H9 (cell line): ENCODE measurements around the gene LACRT. TPM values are rescaled to one million over a fixed set of nuclear protein-coding genes. Genes with fewer than 3 reads are reported as not detected.

Source experiments
- DNase-seq: peaks from one replicate; pipeline ENCODE4 v3.0.0-alpha.2; 2017
- H2AFZ ChIP-seq: one replicate; pipeline ENCODE4 v1.6.1; 2013; ENCODE audit warnings: mild to moderate bottlenecking, low read length, control low read depth, moderate library complexity
- H2AK5ac ChIP-seq: 2 replicates; pipeline ENCODE4 v1.6.1; 2013; ENCODE audit warnings: low read length, control low read depth, mixed read lengths; ENCODE audit not compliant: insufficient read length
- H2BK120ac ChIP-seq: one replicate; pipeline ENCODE4 v1.6.1; 2013; ENCODE audit warnings: low read depth, mild to moderate bottlenecking, low read length, control low read depth, inconsistent platforms; ENCODE audit not compliant: poor library complexity, severe bottlenecking
- H2BK12ac ChIP-seq: 2 replicates; pipeline ENCODE4 v1.6.1; 2013; ENCODE audit warnings: low read length, control low read depth, mixed read lengths, low read depth; ENCODE audit not compliant: insufficient read length
- H2BK15ac ChIP-seq: 2 replicates; pipeline ENCODE4 v1.6.1; 2013; ENCODE audit warnings: low read depth, low read length, control low read depth
- H2BK20ac ChIP-seq: one replicate; pipeline ENCODE4 v1.6.1; 2013; ENCODE audit warnings: low read depth, mild to moderate bottlenecking, low read length, control low read depth, inconsistent platforms; ENCODE audit not compliant: poor library complexity, severe bottlenecking
- H2BK5ac ChIP-seq: 2 replicates; pipeline ENCODE4 v1.6.1; 2013; ENCODE audit warnings: low read length, control low read depth, mixed read lengths; ENCODE audit not compliant: insufficient read length
- H3K14ac ChIP-seq: 2 replicates; pipeline ENCODE4 v1.6.1; 2013; ENCODE audit warnings: low read length, control low read depth; ENCODE audit not compliant: insufficient read depth
- H3K18ac ChIP-seq: 2 replicates; pipeline ENCODE4 v1.6.1; 2013; ENCODE audit warnings: low read depth, mild to moderate bottlenecking, mixed read lengths, low read length, control low read depth; ENCODE audit not compliant: insufficient read length
- H3K23ac ChIP-seq: 2 replicates; pipeline ENCODE4 v1.6.1; 2013; ENCODE audit warnings: low read length, control low read depth, mixed read lengths, low read depth; ENCODE audit not compliant: insufficient read length
- H3K23me2 ChIP-seq: 2 replicates; pipeline ENCODE4 v1.6.1; 2013; ENCODE audit warnings: low read depth, mild to moderate bottlenecking, mixed read lengths, low read length, control low read depth; ENCODE audit not compliant: insufficient read length, poor library complexity, severe bottlenecking
- H3K27ac ChIP-seq: 2 replicates; pipeline ENCODE4 v1.5.1; 2013; ENCODE audit warnings: low read length, control low read depth, mixed read lengths, low read depth; ENCODE audit not compliant: insufficient read length
- H3K27me3 ChIP-seq: 2 replicates; pipeline ENCODE4 v1.6.1; 2013; ENCODE audit warnings: low read length, control low read depth, inconsistent platforms; ENCODE audit not compliant: insufficient read depth
- H3K4ac ChIP-seq: 2 replicates; pipeline ENCODE4 v1.6.1; 2013; ENCODE audit warnings: low read depth, mild to moderate bottlenecking, control low read depth, inconsistent platforms, low read length, moderate library complexity
- H3K4me1 ChIP-seq: 2 replicates; pipeline ENCODE4 v1.6.1; 2013; ENCODE audit warnings: low read length, control low read depth, inconsistent platforms; ENCODE audit not compliant: insufficient read depth
- H3K4me2 ChIP-seq: 2 replicates; pipeline ENCODE4 v1.6.1; 2013; ENCODE audit warnings: low read length, control low read depth, mixed read lengths; ENCODE audit not compliant: insufficient read length, insufficient read depth
- H3K56ac ChIP-seq: 2 replicates; pipeline ENCODE4 v1.6.1; 2013; ENCODE audit warnings: low read depth, mild to moderate bottlenecking, mixed read lengths, low read length, control low read depth; ENCODE audit not compliant: insufficient read length
- H3K79me1 ChIP-seq: 2 replicates; pipeline ENCODE4 v1.6.1; 2013; ENCODE audit warnings: low read depth, mild to moderate bottlenecking, moderate library complexity, low read length, control low read depth, inconsistent platforms; ENCODE audit not compliant: insufficient read depth, poor library complexity, severe bottlenecking
- H3K79me2 ChIP-seq: 2 replicates; pipeline ENCODE4 v1.6.1; 2013; ENCODE audit warnings: low read length, control low read depth, inconsistent platforms; ENCODE audit not compliant: insufficient read depth
- H3K9ac ChIP-seq: 2 replicates; pipeline ENCODE4 v1.6.1; 2013; ENCODE audit warnings: low read length, control low read depth, mixed read lengths; ENCODE audit not compliant: insufficient read length; ENCODE audit errors: extremely low read depth
- H3K9me3 ChIP-seq: one replicate; pipeline ENCODE4 v1.6.1; 2013; ENCODE audit warnings: low read depth, low read length, inconsistent platforms; ENCODE audit not compliant: control insufficient read depth
- H3T11ph ChIP-seq: one replicate; pipeline ENCODE4 v1.6.1; 2013; ENCODE audit warnings: mild to moderate bottlenecking, low read length, control low read depth, inconsistent platforms
- H4K20me1 ChIP-seq: one replicate; pipeline ENCODE4 v1.6.1; 2013; ENCODE audit not compliant: control insufficient read depth, insufficient read length, insufficient read depth
- H4K5ac ChIP-seq: 2 replicates; pipeline ENCODE4 v1.6.1; 2013; ENCODE audit warnings: low read depth, mild to moderate bottlenecking, mixed read lengths, low read length, control low read depth; ENCODE audit not compliant: insufficient read length
- H4K8ac ChIP-seq: replicated peaks from 2 replicates; pipeline ENCODE4 v1.6.1; 2013; ENCODE audit warnings: low read length, control low read depth, mixed read lengths, low read depth; ENCODE audit not compliant: insufficient read length
- H4K91ac ChIP-seq: 2 replicates; pipeline ENCODE4 v1.6.1; 2013; ENCODE audit warnings: low read depth, mild to moderate bottlenecking, moderate library complexity, mixed read lengths, low read length, control low read depth; ENCODE audit not compliant: insufficient read length
- H3K27ac Mint-ChIP-seq, 3 experiments: 2 replicates in 2 of 3; 3 replicates in 1 of 3; pipeline ENCODE4 v1.8.0; 2020 to 2021; ENCODE audit warnings: mixed read lengths in 3 of 3, mild to moderate bottlenecking in 1 of 3, moderate library complexity in 1 of 3
- H3K27me3 Mint-ChIP-seq: 2 replicates; pipeline ENCODE4 v1.8.0; 2021; ENCODE audit warnings: low read depth, mild to moderate bottlenecking, moderate library complexity, mixed read lengths
- H3K36me3 Mint-ChIP-seq, 3 experiments: 2 replicates in 2 of 3; 3 replicates in 1 of 3; pipeline ENCODE4 v1.8.0; 2020 to 2021; ENCODE audit warnings: low read depth in 3 of 3, mixed read lengths in 3 of 3; ENCODE audit not compliant: insufficient read depth in 1 of 3
- H3K4me1 Mint-ChIP-seq, 2 experiments: 2 replicates each; pipeline ENCODE4 v1.8.0; 2020; ENCODE audit warnings: mixed read lengths in 2 of 2
- H3K4me3 Mint-ChIP-seq, 2 experiments: 2 replicates in 1 of 2; 3 replicates in 1 of 2; pipeline ENCODE4 v1.8.0; 2020 to 2021; ENCODE audit warnings: mild to moderate bottlenecking in 2 of 2, mixed read lengths in 2 of 2, moderate library complexity in 1 of 2
- H3K9me3 Mint-ChIP-seq, 2 experiments: 2 replicates in 1 of 2; 3 replicates in 1 of 2; pipeline ENCODE4 v1.8.0; 2020; ENCODE audit warnings: mild to moderate bottlenecking in 2 of 2, mixed read lengths in 2 of 2, moderate library complexity in 1 of 2
- CTCF ChIP-seq: fragments of 200-600 bp; sonication (generic); conservative IDR thresholded peaks from 3 replicates; pipeline ENCODE4 v1.8.0; 2021; ENCODE audit warnings: antibody characterized with exemption, mild to moderate bottlenecking
- WGBS: extraction: QIAGEN DNeasy Blood & Tissue Kit; methylation state at CpG from one replicate; pipeline ENCODE4 v1.1.7; 2013; ENCODE audit warnings: missing lambda C conversion rate, low lambda C conversion rate, mixed read lengths; ENCODE audit not compliant: insufficient read length; ENCODE audit errors: extremely low coverage; 5-methylcytosine and 5-hydroxymethylcytosine counted together
- total RNA-seq: library from RNA; stranded (reverse); gene quantifications from 2 replicates; pipeline ENCODE4 v1.2.1, GENCODE V29; 2021

The LACRT gene
- total RNA-seq, 1 experiment from 2014 or later, result not detected

DNA sequence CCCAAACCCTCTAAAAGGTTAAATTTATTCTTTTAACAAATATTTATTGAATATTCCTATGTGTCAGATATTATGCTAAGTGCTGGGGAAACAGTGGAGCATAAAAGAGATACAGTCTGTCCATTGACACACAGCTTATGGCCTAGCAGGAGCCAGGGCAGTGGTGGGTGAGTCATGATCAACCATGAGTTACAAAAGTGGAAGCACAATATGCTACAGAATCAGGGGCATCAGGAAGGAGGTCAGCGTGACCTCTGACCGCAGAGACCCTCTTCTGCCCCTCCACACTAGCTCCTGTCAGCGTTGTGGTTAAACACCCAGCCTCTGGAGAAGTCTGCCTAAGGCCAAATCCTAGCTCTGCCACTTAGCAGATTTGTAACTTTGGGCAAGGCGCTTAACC lies 41.6 kb downstream of the LACRT start:
- no peaks in the 10 kb centered on the region for H3K9me3 ChIP-seq
- no peak overlapping the region for H4K5ac ChIP-seq
- H2BK20ac ChIP-seq, result no peak overlapping the region
- WGBS, result no CpG with 5 or more reads among the region's 4 CpGs
- H3K27me3 Mint-ChIP-seq, result peaks cover 92% of the 10 kb centered on the region
- H3K4me1 ChIP-seq, result peaks cover 3% of the 10 kb centered on the region; the same call in 1 of the 2 replicates
- H3K4me2 ChIP-seq, result no peak overlapping the region
- H2BK5ac ChIP-seq, result no peak overlapping the region
- no peaks in the 10 kb centered on the region for H4K20me1 ChIP-seq
- no peaks in the 10 kb centered on the region for H3K79me1 ChIP-seq
- H3K23ac ChIP-seq, result no peak overlapping the region
- H3T11ph ChIP-seq, result no peak overlapping the region
- no peak overlapping the region for H3K14ac ChIP-seq
- H3K27ac Mint-ChIP-seq, result no peak overlapping the region
- no peak for DNase-seq
- no peak overlapping the region for H2BK15ac ChIP-seq
- no peak overlapping the region for H3K4ac ChIP-seq
- no peak overlapping the region for H2AFZ ChIP-seq
- no peak overlapping the region for H3K18ac ChIP-seq
- no peak overlapping the region for H2BK12ac ChIP-seq
- H3K9ac ChIP-seq, result no peak overlapping the region
- no peak overlapping the region for H3K27ac ChIP-seq
- no peaks in the 10 kb centered on the region; a peak in 1 of 5 replicates for H3K9me3 Mint-ChIP-seq
- no peak overlapping the region for H4K8ac ChIP-seq
- TF ChIP-seq CTCF, result no peak
- H3K4me1 Mint-ChIP-seq, result peaks cover 28 to 33% of the 10 kb centered on the region in 2 experiments
- peaks cover 4% of the 10 kb centered on the region for H3K23me2 ChIP-seq
- H2BK120ac ChIP-seq, result no peak overlapping the region
- H3K36me3 Mint-ChIP-seq, result peaks cover 0 to 1% (median 0%) of the 10 kb centered on the region in 3 experiments; a peak in 1 of 7 replicates
- no peak overlapping the region for H3K4me3 Mint-ChIP-seq
- no peaks in the 10 kb centered on the region for H3K79me2 ChIP-seq
- H2AK5ac ChIP-seq, result no peak overlapping the region
- H4K91ac ChIP-seq, result no peak overlapping the region
- no peak overlapping the region for H3K56ac ChIP-seq
- H3K27me3 ChIP-seq, result peaks cover 12% of the 10 kb centered on the region; the same call in 1 of the 2 replicates
